ENCODE data around the gene HAPSTR1. TPM values are rescaled to one million over a fixed set of nuclear protein-coding genes. Genes with fewer than 3 reads are reported as not detected.

Gene HAPSTR1
- total RNA-seq, 6 experiments from 2014 or later, result 23.6 to 34.8 (median 28.3) TPM

DNA sequence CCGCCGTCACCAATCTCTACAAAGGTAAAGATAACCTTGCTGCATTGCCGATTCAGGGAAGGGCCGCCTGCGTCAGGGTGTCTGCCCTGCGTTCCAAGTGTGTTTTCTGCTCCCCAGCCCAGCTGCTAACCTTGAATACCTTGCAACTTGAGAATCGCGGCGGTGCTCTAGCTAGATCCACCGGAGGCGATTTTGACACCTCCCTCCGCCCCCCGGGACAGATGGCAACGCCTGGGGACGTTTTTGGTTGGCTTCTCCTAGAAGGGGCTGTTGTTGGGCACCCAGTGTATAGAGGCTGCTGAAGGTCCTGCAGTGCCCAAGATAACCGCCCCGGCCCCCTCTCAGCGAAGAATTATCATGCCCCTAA lies 1.5 kb downstream of the HAPSTR1 start:
- no peak for TF ChIP-seq POLR2A (IDR thresholded peaks at IDR 0.05)
- WGBS (ENCODE audit: insufficient coverage, low coverage, low lambda C conversion rate, missing lambda C conversion rate), result 2% methylated on average over 8 of the region's 18 CpGs
- Histone ChIP-seq H3K4me3 (peak overlapping the region; percentile 79 to 82 (median 80)), H3K9me3 (no peaks in the 10 kb centered on the region), H3K27me3 (no peaks in the 10 kb centered on the region), H3K36me3 (peaks cover 0 to 19% (median 4%) of the 10 kb centered on the region in 4 donors), H3K4me1 (peaks cover 0 to 54% (median 22%) of the 10 kb centered on the region in 4 donors), H3K27ac (peak overlapping the region; percentile 97 to 98 (median 97))
- intact Hi-C loops (cut with DNase I), result no loop called here
- ATAC-seq (no peak), DNase-seq (peak; percentile 38 to 58 (median 51))

- no peak for ATAC-seq
- WGBS (ENCODE audit: insufficient coverage, low coverage, low lambda C conversion rate, missing lambda C conversion rate), result 11% methylated on average over 8 of the region's 8 CpGs
- no peak for DNase-seq
- no peak overlapping the region for H3K27ac ChIP-seq
- TF ChIP-seq CTCF (IDR thresholded peaks at IDR 0.05), result no peak
- no peak for TF ChIP-seq POLR2A (IDR thresholded peaks at IDR 0.05)
- peak overlapping the region in 2 of 3 donors; percentile 80 to 82 for H3K4me3 ChIP-seq
- peaks cover 0 to 19% (median 4%) of the 10 kb centered on the region in 4 donors for H3K36me3 ChIP-seq
- H3K4me1 ChIP-seq, result peaks cover 2 to 66% (median 29%) of the 10 kb centered on the region in 4 donors
- no peaks in the 10 kb centered on the region for H3K9me3 ChIP-seq
- intact Hi-C loops (cut with DNase I), result no loop called here
- no peaks in the 10 kb centered on the region for H3K27me3 ChIP-seq
These were observed 2.8 kb downstream of the HAPSTR1 start for GRCh38 chr16:9094011-9094846.

DNA sequence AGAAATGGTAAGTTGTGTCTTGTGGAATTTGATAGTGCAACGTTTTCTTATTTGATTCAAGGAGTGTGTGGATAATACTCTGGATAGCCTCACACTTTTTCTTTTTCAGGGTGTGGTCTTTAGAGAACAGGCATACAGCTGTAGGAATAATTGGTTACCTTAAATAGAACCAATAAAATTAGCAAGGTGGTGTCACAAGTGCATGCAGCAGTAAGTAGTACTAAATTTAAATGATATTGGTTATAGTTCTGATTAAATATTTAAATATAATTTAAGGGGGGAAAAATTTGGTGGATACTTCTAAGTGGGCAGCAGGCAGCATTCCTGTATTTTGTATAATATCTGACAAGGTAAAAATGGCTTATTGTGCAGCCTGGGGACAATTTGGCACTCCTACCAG lies 3.7 kb downstream of the HAPSTR1 start:
- no peak for DNase-seq
- Histone ChIP-seq H3K9me3 (no peaks in the 10 kb centered on the region), H3K27me3 (no peaks in the 10 kb centered on the region), H3K27ac (no peak overlapping the region), H3K4me1 (peaks cover 2 to 75% (median 31%) of the 10 kb centered on the region in 4 donors), H3K36me3 (peaks cover 0 to 19% (median 4%) of the 10 kb centered on the region in 4 donors), H3K4me3 (no peak overlapping the region)
- TF ChIP-seq POLR2A (IDR thresholded peaks at IDR 0.05) (no peak), CTCF (IDR thresholded peaks at IDR 0.05) (no peak)
- 10% methylated on average over 1 of the region's 1 CpG for WGBS (ENCODE audit: insufficient coverage, low coverage, low lambda C conversion rate, missing lambda C conversion rate)
- intact Hi-C loops (cut with DNase I), result no loop called here
- ATAC-seq, result no peak

- Histone ChIP-seq H3K36me3 (peaks cover 0 to 21% (median 4%) of the 10 kb centered on the region in 4 donors), H3K9me3 (no peaks in the 10 kb centered on the region), H3K4me3 (no peak overlapping the region), H3K27me3 (no peaks in the 10 kb centered on the region), H3K4me1 (peaks cover 2 to 76% (median 31%) of the 10 kb centered on the region in 4 donors), H3K27ac (no peak overlapping the region)
- intact Hi-C loops (cut with DNase I), result no loop called here
- DNase-seq (no peak), ATAC-seq (no peak)
- 15% methylated on average over 1 of the region's 1 CpG for WGBS (ENCODE audit: insufficient coverage, low coverage, low lambda C conversion rate, missing lambda C conversion rate)
- no peak for TF ChIP-seq POLR2A (IDR thresholded peaks at IDR 0.05)
These were observed 4.4 kb downstream of the HAPSTR1 start for GRCh38 chr16:9095656-9096397.

GRCh38 chr16:9096416-9096952 lies 5.0 kb downstream of the HAPSTR1 start:
- TF ChIP-seq POLR2A (IDR thresholded peaks at IDR 0.05) (no peak), CTCF (IDR thresholded peaks at IDR 0.05) (no peak)
- Histone ChIP-seq H3K4me3 (no peak overlapping the region), H3K9me3 (no peaks in the 10 kb centered on the region), H3K27ac (no peak overlapping the region), H3K36me3 (peaks cover 0 to 27% (median 4%) of the 10 kb centered on the region in 4 donors), H3K4me1 (peaks cover 2 to 81% (median 31%) of the 10 kb centered on the region in 4 donors), H3K27me3 (no peaks in the 10 kb centered on the region)
- intact Hi-C loops (cut with DNase I), result no loop called here
- no peak for ATAC-seq
- no peak for DNase-seq
- 79% methylated on average over 2 of the region's 2 CpGs for WGBS (ENCODE audit: insufficient coverage, low coverage, low lambda C conversion rate, missing lambda C conversion rate)

Measured in right lobe of liver (tissue), 6 donors.